HCT116 (cell line): ENCODE data around the gene CKLF. TPM values are rescaled to one million over a fixed set of nuclear protein-coding genes. Genes with fewer than 3 reads are reported as not detected.
A peak's percentile ranks its signal among the peaks of the same experiment; 100 is the strongest.

Experiments
- ATAC-seq: fragments of 200-7000 bp; cut with Tn5 transposase; 2 replicates; pipeline ENCODE4 v1.9.1; 2020; ENCODE audit warnings: mild to moderate bottlenecking, moderate library complexity
- BruUV-seq: library from RNA; stranded (reverse); fragments of 400-500 nt; replicated peaks from 2 replicates; lab custom pipeline; 2021; lab: Mats Ljungman, UMichigan
- CTCF ChIA-PET: fragments of 300-600 bp; sonication (Branson Sonifier 250); formaldehyde crosslinking; loops from one replicate; lab custom pipeline; 2021; ENCODE audit warnings: antibody characterized with exemption; lab: Charles Lee
- POLR2A ChIA-PET: fragments of 300-600, 350-600 bp; sonication (Branson Sonifier 250); formaldehyde crosslinking; loops from one replicate; lab custom pipeline; 2021; ENCODE audit warnings: antibody characterized with exemption; lab: Charles Lee
- RAD21 ChIA-PET, 2 experiments: fragments of 300-600 bp; sonication (Branson Sonifier 250); formaldehyde crosslinking; loops; one replicate each; lab custom pipeline; 2023; ENCODE audit warnings: low total read pairs in 2 of 2; ENCODE audit not compliant: uncharacterized antibody in 2 of 2, unreplicated experiment in 2 of 2, low non-redundant PET in 1 of 2; lab: Charles Lee
- DNase-seq: peaks from one replicate; pipeline ENCODE4 v3.0.0-alpha.2; 2010; ENCODE audit warnings: low read depth, low spot score
- H2AFZ ChIP-seq: fragments of 200-600 bp; shearing (Covaris generic), sonication (generic); 2 replicates; pipeline ENCODE4 v1.6.1; 2017; ENCODE audit warnings: low read depth, mixed run types, mixed read lengths, antibody characterized with exemption, low read length; ENCODE audit not compliant: poor library complexity, severe bottlenecking
- H3K27ac ChIP-seq: 2 replicates; pipeline ENCODE4 v1.5.1; 2012; ENCODE audit warnings: low read depth, low read length
- H3K27me3 ChIP-seq: fragments of 200-600 bp; sonication (generic); 2 replicates; pipeline ENCODE4 v1.6.1; 2016; ENCODE audit warnings: mixed run types, low read length, mixed read lengths; ENCODE audit not compliant: insufficient read depth
- H3K36me3 ChIP-seq, 2 experiments: fragments of 200-500 bp in 1 of 2; fragments of 200-600 bp in 1 of 2; sonication (Bioruptor generic) in 1 of 2; sonication (generic) in 1 of 2; 2 replicates each; pipeline versions ENCODE4 v1.5.1 to v1.6.1; 2014 to 2016; ENCODE audit warnings: low read length in 2 of 2, inconsistent platforms in 1 of 2, mixed read lengths in 1 of 2, mixed run types in 1 of 2; ENCODE audit not compliant: insufficient read depth in 2 of 2, control insufficient read depth in 1 of 2
- H3K4me1 ChIP-seq, 2 experiments: fragments of 200-600 bp in 1 of 2; sonication (generic) in 1 of 2; 2 replicates each; pipeline versions ENCODE4 v1.5.1 to v1.6.1; 2012 to 2017; ENCODE audit warnings: low read length in 2 of 2, inconsistent platforms in 1 of 2, mild to moderate bottlenecking in 1 of 2, mixed read lengths in 1 of 2, mixed run types in 1 of 2, moderate library complexity in 1 of 2; ENCODE audit not compliant: insufficient read depth in 2 of 2, control insufficient read depth in 1 of 2
- H3K4me2 ChIP-seq: fragments of 200-600 bp; sonication (generic); 2 replicates; pipeline ENCODE4 v1.6.1; 2017; ENCODE audit warnings: mixed run types, low read length, mixed read lengths
- H3K4me3 ChIP-seq, 2 experiments: fragments of 200-600 bp in 1 of 2; sonication (generic) in 1 of 2; replicated peaks in 1 of 2; 2 replicates each; pipeline ENCODE4 v1.5.1; 2011 to 2016; ENCODE audit warnings: low read length in 2 of 2, control low read depth in 1 of 2, low read depth in 1 of 2, mild to moderate bottlenecking in 1 of 2, mixed read lengths in 1 of 2, mixed run types in 1 of 2
- H3K79me2 ChIP-seq: fragments of 200-600 bp; sonication (generic); 2 replicates; pipeline ENCODE4 v1.6.1; 2017; ENCODE audit warnings: mild to moderate bottlenecking, mixed run types, low read length, moderate library complexity, mixed read lengths; ENCODE audit not compliant: insufficient read depth
- H3K9ac ChIP-seq: fragments of 200-600 bp; sonication (generic); 2 replicates; pipeline ENCODE4 v1.6.1; 2016; ENCODE audit warnings: low read length, mixed read lengths
- H3K9me2 ChIP-seq: fragments of 200-600 bp; sonication (generic), shearing (Covaris generic); 2 replicates; pipeline ENCODE4 v1.6.1; 2017; ENCODE audit warnings: mixed run types, mild to moderate bottlenecking, moderate library complexity; ENCODE audit not compliant: insufficient read depth
- H3K9me3 ChIP-seq, 2 experiments: fragments of 200-500 bp in 1 of 2; fragments of 200-600 bp in 1 of 2; sonication (Bioruptor generic) in 1 of 2; sonication (generic) in 1 of 2; 2 replicates each; pipeline ENCODE4 v1.6.1; 2014 to 2017; ENCODE audit warnings: low read length in 2 of 2, mixed read lengths in 2 of 2, inconsistent platforms in 1 of 2, low read depth in 1 of 2, mild to moderate bottlenecking in 1 of 2, mixed run types in 1 of 2, moderate library complexity in 1 of 2; ENCODE audit not compliant: control insufficient read depth in 1 of 2, insufficient read depth in 1 of 2
- H4K20me1 ChIP-seq: fragments of 200-600 bp; sonication (generic), shearing (Covaris generic); 2 replicates; pipeline ENCODE4 v1.6.1; 2017; ENCODE audit warnings: mixed run types, mild to moderate bottlenecking, moderate library complexity; ENCODE audit not compliant: insufficient read depth
- ELF1 ChIP-seq: IDR thresholded peaks from 2 replicates; pipeline ENCODE4 v1.6.1; 2012; ENCODE audit warnings: low read depth, borderline replicate concordance
- EZH2 ChIP-seq: fragments of 200-600 bp; sonication (generic); IDR thresholded peaks from 2 replicates; pipeline ENCODE4 v1.6.1; 2017; ENCODE audit warnings: antibody characterized with exemption, mixed run types
- EZH2phosphoT487 ChIP-seq: fragments of 200-600 bp; IDR thresholded peaks from 2 replicates; pipeline ENCODE4 v1.6.1; 2018; ENCODE audit warnings: antibody characterized with exemption, borderline replicate concordance
- FOSL1 ChIP-seq: IDR thresholded peaks from 2 replicates; pipeline ENCODE4 v1.6.1; 2012; ENCODE audit warnings: low read depth
- POLR2AphosphoS5 ChIP-seq: IDR thresholded peaks from 2 replicates; pipeline ENCODE4 v1.6.1; 2011; ENCODE audit warnings: mild to moderate bottlenecking, low read depth, low read length, moderate library complexity
- RAD21 ChIP-seq: IDR thresholded peaks from 2 replicates; pipeline ENCODE4 v1.6.1; 2012; ENCODE audit warnings: low read depth, mild to moderate bottlenecking
- SIN3A ChIP-seq: IDR thresholded peaks from 2 replicates; pipeline ENCODE4 v1.6.1; 2012; ENCODE audit warnings: low read depth
- ZFX ChIP-seq: fragments of 450-650 bp; IDR thresholded peaks from 2 replicates; pipeline ENCODE4 v1.6.1; 2017
- intact Hi-C: fragments of 100-400 bp; cut with micrococcal nuclease; formaldehyde crosslinking; loops from 2 replicates; pipeline ENCODE4 v1.10.0; 2022
- total RNA-seq: library from RNA; stranded (reverse); gene quantifications from one replicate; pipeline ENCODE4 v1.2.1, GENCODE V29; 2021; ENCODE audit not compliant: unreplicated experiment
- TF ChIP-seq, protein P1 (sequence below), 3 experiments: fragments of 200-600 bp in 1 of 3; sonication (generic) in 1 of 3; IDR thresholded peaks in 2 of 3; conservative IDR thresholded peaks in 1 of 3; 2 replicates each; pipeline ENCODE4 v1.5.1; 2012 to 2017; ENCODE audit warnings: low read depth in 2 of 3, low read length in 2 of 3, antibody characterized with exemption in 1 of 3, borderline replicate concordance in 1 of 3, control low read depth in 1 of 3, mild to moderate bottlenecking in 1 of 3, mixed read lengths in 1 of 3, mixed run types in 1 of 3, moderate library complexity in 1 of 3; ENCODE audit not compliant: insufficient read depth in 1 of 3
- TF ChIP-seq, protein P2 (sequence below): IDR thresholded peaks from 2 replicates; pipeline ENCODE4 v1.6.1; 2011; ENCODE audit warnings: mild to moderate bottlenecking, low read length, moderate library complexity; ENCODE audit not compliant: insufficient replicate concordance; ENCODE audit errors: extremely low read depth

Gene CKLF
- total RNA-seq, 1 experiment from 2014 or later = 38.6 TPM

DNA sequence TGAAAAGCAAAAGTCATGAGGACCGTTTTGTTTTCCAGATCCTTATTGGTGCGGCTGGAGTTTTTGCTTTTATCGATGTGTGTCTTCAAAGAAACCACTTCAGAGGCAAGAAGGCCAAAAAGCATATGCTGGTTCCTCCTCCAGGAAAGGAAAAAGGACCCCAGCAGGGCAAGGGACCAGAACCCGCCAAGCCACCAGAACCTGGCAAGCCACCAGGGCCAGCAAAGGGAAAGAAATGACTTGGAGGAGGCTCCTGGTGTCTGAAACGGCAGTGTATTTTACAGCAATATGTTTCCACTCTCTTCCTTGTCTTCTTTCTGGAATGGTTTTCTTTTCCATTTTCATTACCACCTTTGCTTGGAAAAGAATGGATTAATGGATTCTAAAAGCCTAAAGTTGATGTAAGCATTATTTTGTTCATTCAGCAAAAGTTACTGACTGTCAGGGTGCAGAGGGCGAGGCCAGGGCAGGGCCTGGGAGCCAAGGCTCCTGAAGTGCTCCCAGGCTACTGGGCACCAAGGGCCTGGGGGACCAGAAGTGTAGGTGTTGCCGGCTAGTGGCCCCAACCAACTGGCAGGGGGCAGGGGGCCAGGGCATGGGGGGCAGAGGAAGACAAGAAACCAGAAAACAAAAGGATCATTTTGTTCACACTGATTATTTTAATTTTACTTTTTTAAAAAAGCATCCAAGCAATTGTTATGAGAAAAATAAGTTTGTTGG is 35.7 kb downstream of the CKLF start:
- Histone ChIP-seq H3K27ac (no peak overlapping the region), H4K20me1 (no peaks in the 10 kb centered on the region), H3K9ac (no peak overlapping the region), H3K36me3 (no peaks in the 10 kb centered on the region), H2AFZ (no peak overlapping the region), H3K4me1 (no peaks in the 10 kb centered on the region), H3K27me3 (no peaks in the 10 kb centered on the region), H3K4me2 (no peak overlapping the region), H3K79me2 (no peaks in the 10 kb centered on the region), H3K4me3 (no peak overlapping the region), H3K9me2 (no peaks in the 10 kb centered on the region), H3K9me3 (no peaks in the 10 kb centered on the region)
- ChIA-PET POLR2A (no interaction called here), RAD21 (no interaction called here), CTCF (no interaction called here)
- ATAC-seq (no peak), DNase-seq (no peak)
- no TSS peak for BruUV-seq
- intact Hi-C loops = no loop called here
- TF ChIP-seq EZH2 (no peak), SIN3A (no peak), EZH2phosphoT487 (no peak), ZFX (no peak), ELF1 (no peak)

DNA sequence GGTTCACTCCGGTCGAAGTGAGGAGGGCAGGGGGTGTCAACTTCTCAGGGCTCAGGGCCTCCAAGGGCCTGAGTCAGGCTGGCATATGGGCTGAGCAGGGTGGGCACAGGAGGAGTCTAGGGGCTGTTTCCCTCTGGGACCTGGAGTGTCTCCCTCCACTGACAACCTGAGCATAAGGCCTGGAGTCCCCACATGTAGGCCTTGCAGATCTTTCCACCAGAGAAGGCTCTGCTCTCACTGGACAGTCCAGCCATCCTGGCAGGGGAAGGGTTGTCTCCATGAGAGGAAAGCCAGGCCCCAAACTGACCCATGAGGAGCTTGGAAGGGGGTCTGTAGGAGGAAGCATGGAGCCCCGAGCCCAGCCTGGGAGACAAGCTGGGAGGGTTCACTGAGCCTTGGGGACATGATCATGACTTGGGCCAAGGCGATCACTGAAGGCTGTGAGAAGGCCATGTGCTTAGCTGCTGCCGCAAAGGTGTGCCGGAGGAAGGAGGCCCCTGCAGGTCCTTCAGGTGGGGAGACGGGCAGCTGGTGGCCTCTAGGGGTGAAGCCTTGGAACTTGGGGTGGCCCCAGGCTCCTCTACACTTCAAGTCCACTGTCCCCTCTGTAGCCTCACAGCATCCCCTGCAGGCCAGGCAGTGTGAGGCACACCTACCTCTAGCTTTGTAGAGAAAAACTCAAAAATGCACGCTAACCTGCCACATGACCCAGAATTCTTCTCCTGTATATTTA is 36.8 kb downstream of the CKLF start:
- intact Hi-C loops = no loop called here
- POLR2A ChIA-PET = no interaction called here
- H3K27me3 ChIP-seq = no peaks in the 10 kb centered on the region
- ATAC-seq (peak; percentile 92), DNase-seq (no peak)
- H3K9me2 ChIP-seq = no peaks in the 10 kb centered on the region
- RAD21 ChIA-PET = interaction anchor here (0.6 to 0.7 kb wide), 3 partner anchors 56 to 181 kb away, joined by 3 to 8 read pairs (median 4); no protein-coding TSS in a partner anchor
- no peaks in the 10 kb centered on the region for H3K9me3 ChIP-seq
- TF ChIP-seq, protein P1, sequence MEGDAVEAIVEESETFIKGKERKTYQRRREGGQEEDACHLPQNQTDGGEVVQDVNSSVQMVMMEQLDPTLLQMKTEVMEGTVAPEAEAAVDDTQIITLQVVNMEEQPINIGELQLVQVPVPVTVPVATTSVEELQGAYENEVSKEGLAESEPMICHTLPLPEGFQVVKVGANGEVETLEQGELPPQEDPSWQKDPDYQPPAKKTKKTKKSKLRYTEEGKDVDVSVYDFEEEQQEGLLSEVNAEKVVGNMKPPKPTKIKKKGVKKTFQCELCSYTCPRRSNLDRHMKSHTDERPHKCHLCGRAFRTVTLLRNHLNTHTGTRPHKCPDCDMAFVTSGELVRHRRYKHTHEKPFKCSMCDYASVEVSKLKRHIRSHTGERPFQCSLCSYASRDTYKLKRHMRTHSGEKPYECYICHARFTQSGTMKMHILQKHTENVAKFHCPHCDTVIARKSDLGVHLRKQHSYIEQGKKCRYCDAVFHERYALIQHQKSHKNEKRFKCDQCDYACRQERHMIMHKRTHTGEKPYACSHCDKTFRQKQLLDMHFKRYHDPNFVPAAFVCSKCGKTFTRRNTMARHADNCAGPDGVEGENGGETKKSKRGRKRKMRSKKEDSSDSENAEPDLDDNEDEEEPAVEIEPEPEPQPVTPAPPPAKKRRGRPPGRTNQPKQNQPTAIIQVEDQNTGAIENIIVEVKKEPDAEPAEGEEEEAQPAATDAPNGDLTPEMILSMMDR (IDR thresholded peaks at IDR 0.05 in 2 of 3, conservative IDR thresholded peaks at IDR 0.05 in 1 of 3; ENCODE audit: borderline replicate concordance in 1 of 3, insufficient read depth in 1 of 3, low read depth in 2 of 3, low read length in 2 of 3) = peak; percentile 72 to 78 (median 73)
- TF ChIP-seq, protein P2, sequence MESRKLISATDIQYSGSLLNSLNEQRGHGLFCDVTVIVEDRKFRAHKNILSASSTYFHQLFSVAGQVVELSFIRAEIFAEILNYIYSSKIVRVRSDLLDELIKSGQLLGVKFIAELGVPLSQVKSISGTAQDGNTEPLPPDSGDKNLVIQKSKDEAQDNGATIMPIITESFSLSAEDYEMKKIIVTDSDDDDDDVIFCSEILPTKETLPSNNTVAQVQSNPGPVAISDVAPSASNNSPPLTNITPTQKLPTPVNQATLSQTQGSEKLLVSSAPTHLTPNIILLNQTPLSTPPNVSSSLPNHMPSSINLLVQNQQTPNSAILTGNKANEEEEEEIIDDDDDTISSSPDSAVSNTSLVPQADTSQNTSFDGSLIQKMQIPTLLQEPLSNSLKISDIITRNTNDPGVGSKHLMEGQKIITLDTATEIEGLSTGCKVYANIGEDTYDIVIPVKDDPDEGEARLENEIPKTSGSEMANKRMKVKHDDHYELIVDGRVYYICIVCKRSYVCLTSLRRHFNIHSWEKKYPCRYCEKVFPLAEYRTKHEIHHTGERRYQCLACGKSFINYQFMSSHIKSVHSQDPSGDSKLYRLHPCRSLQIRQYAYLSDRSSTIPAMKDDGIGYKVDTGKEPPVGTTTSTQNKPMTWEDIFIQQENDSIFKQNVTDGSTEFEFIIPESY = no peak
- TF ChIP-seq EZH2 (no peak), RAD21 (peak; percentile 83), FOSL1 (no peak), POLR2AphosphoS5 (no peak)
- TF ChIP-seq, all 23 proteins: peak for 2
- Histone ChIP-seq H3K9ac (no peak overlapping the region), H3K27ac (no peak overlapping the region), H3K79me2 (no peaks in the 10 kb centered on the region), H3K36me3 (no peaks in the 10 kb centered on the region), H2AFZ (no peak overlapping the region), H3K4me2 (no peak overlapping the region), H3K4me3 (no peak overlapping the region), H3K4me1 (no peaks in the 10 kb centered on the region), H4K20me1 (no peaks in the 10 kb centered on the region)
- BruUV-seq = no TSS peak
- CTCF ChIA-PET = interaction anchor here (0.7 to 1.4 kb wide), 8 partner anchors 27 to 241 kb away, joined by 3 to 6 read pairs (median 4); partner anchors contain the start of gene NAE1
